Ishikawa (cell line): ENCODE measurements around the gene COMMD10.

Experiments used
- CEBPB ChIP-seq: IDR thresholded peaks from 2 replicates; pipeline ENCODE4 v1.6.1; 2012
- EGR1 ChIP-seq: IDR thresholded peaks from 2 replicates; pipeline ENCODE4 v1.6.1; 2012
- EP300 ChIP-seq: IDR thresholded peaks from 2 replicates; pipeline ENCODE4 v1.6.1; 2012; ENCODE audit warnings: borderline replicate concordance
- REST ChIP-seq: IDR thresholded peaks from 2 replicates; pipeline ENCODE4 v1.6.1; 2012; ENCODE audit warnings: low read depth, mild to moderate bottlenecking
- TAF1 ChIP-seq: IDR thresholded peaks from 2 replicates; pipeline ENCODE4 v1.6.1; 2012; ENCODE audit warnings: low read depth, mild to moderate bottlenecking
- TCF12 ChIP-seq: IDR thresholded peaks from 2 replicates; pipeline ENCODE4 v1.6.1; 2012; ENCODE audit warnings: low read depth
- TEAD4 ChIP-seq: IDR thresholded peaks from 2 replicates; pipeline ENCODE4 v1.6.1; 2012
- YY1 ChIP-seq: IDR thresholded peaks from 2 replicates; pipeline ENCODE4 v1.6.1; 2012; ENCODE audit warnings: low read depth
- ZBTB7A ChIP-seq: IDR thresholded peaks from 2 replicates; pipeline ENCODE4 v1.6.1; 2012; ENCODE audit warnings: low read depth

- TF ChIP-seq EP300: no peak
- no peak for TF ChIP-seq TAF1
- no peak for TF ChIP-seq EGR1
- TF ChIP-seq TEAD4: no peak
- no peak for TF ChIP-seq CEBPB
- TF ChIP-seq TCF12: no peak
- no peak for TF ChIP-seq REST
- no peak for TF ChIP-seq YY1
- TF ChIP-seq ZBTB7A: no peak
These were observed 74.2 kb downstream of the COMMD10 start for GRCh38 chr5:116159006-116159405.
